Activated T-helper 1 cell treated with anti-CD3 and anti-CD28 coated beads, Interleukin-2, amount 50 U/mL, for 16 hours (primary cell): ENCODE measurements around the gene LRRC39.

Source experiments
- DNase-seq, 2 donors: peaks; one replicate each; pipeline ENCODE4 v3.0.0-alpha.2; 2020; ENCODE audit warnings: low read depth in 1 of 2, low spot score in 1 of 2

The LRRC39 gene

DNA sequence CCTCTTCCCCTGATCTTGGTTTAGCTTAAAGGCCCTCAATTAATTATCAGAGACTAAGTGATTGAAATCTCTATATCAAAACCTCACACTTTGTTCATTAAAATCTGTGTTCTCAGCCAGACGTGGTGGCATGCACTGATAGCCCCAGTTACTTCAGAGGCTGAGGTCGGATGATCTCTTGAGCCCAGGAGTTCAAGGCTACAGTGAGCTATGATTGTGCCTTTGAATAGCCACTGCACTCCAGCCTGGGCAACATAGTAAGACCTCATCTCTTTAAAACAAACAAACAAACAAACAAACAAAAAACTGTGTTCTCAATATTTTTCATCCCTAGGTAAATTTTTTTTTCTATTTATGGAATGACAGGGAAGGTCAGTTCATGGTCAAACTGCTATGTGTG lies 26.4 kb downstream of the LRRC39 start:
- no peak for DNase-seq

DNA sequence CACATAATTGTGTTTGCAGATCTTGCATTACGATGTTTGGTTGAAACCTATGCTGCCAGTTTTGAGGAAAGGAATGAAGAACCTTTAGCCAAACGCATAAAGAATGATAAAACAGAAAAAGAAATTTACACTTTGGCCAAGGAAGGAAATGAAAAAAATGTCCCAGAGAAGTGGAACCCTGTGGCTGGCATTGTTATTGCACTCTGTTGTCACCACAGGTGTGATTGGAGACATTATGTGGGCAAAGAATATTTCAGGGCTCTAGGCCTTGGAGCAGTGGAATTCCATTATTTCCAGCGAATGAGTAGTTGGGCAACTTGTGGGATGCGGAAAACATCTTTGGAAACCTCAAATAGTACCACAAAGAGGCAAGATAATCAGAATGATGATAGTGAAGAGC lies 30.2 kb downstream of the LRRC39 start:
- no peak for DNase-seq

DNA sequence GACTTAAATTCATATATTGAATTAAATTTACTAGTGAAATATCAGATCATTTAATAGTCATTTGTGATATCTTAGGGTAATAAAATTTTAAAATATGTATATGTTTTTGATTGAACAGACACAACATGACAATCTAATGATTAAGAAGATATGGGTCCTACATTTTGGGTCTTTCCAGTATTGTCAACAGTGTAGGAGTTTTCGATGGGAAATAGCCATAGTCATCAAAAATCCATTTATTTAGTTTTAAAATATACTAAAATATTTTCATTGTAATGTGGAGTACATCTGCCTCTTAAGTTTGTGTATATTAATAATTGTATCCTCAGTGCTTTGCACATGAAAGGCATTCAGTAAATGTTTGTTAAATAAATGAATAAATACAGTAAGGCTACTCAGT lies 31.1 kb downstream of the LRRC39 start:
- DNase-seq: no peak

DNA sequence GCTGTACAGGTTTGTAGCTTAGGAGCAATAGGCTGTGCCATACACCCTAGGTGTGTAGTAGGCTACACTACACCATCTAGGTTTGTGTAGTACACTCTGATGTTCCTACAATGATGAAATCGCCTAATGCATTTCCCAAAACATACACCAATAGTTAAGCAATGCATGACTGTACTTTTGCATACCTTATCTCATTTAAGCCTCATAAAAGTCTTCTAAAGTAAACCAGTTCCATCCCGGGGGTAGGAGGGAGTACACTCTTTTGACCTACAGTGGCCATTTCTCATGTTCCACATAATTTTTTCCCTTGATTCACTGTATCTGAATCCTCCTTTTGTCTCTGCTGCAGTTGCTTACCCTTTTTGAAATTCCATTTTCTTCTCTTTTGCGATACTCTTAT lies 32.9 kb downstream of the LRRC39 start:
- DNase-seq: no peak

DNA sequence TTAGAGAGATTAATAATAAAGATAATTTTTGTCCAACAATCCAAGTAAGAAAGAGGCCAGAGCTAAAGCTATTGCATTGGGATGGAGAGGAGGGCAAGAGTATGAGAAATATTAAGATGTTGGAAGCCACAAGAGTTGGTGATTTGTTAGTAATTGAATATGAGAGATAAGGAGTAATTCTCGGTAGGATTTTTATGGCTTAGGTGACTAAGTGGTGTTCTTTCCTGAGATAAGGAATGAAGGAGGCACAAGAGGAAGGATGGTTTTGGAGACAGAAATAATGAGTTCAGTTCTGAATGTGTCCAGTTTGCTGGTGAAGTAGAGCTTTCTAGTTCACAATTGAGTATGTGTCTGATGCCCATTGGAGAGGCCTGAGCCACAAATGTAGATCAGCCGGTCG lies 35.7 kb downstream of the LRRC39 start:
- no peak for DNase-seq

DNA sequence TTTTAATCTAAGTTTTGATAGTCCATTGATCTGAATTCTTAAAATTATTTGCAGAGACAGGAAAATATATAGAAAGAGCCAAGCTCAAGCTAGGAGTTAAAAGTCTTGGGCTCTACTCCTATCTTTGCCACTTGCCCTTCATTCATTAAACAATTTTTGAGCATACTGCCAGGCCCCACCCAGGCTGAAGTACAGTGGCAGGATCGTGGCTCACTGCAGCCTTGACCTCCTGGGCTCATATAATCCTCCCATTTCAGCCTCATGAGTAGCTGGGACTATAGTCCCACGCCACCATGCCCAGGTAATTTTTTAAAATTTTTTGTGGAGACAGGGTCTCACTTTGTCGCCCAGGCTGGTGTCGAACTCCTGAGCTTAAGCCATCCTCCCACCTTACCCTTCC lies 36.9 kb downstream of the LRRC39 start:
- DNase-seq: no peak

DNA sequence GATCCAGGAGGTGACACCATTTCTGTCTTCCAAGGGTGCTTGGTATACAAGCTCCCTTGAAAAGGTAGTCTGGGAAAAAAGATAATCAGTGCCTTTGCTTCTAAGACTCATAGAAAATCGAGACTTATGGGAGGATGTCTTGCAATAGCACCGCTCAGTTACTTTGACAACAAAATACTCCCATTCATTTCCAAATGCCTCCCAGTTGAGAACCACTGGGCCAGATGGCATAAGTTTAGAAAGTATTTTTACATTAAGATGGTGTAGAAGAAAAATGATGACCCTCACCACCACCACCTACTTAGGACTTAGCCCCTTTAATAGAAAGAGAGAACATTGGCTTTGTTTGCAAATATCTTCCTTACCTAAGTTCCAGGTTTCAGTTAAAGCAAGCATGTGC lies 40.5 kb downstream of the LRRC39 start:
- DNase-seq: no peak

DNA sequence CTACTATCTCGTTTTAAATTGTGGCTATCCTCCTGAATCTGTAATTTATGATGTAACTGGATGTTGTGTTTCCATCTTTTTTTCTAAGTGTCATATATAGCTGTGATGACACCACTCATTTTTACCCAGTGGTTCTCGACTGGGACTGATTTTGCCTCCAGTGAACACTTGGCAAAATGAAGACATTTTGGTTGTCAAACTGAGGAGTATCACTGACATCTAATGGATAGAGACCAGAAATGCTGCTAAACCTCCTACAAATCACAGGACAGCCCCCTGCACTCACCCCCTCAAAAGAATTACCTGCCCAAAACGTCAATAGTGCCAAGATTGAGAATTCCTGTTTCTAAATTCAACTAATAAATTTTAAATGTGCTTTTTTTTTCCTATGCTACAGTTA lies 43.2 kb downstream of the LRRC39 start:
- DNase-seq: no peak

DNA sequence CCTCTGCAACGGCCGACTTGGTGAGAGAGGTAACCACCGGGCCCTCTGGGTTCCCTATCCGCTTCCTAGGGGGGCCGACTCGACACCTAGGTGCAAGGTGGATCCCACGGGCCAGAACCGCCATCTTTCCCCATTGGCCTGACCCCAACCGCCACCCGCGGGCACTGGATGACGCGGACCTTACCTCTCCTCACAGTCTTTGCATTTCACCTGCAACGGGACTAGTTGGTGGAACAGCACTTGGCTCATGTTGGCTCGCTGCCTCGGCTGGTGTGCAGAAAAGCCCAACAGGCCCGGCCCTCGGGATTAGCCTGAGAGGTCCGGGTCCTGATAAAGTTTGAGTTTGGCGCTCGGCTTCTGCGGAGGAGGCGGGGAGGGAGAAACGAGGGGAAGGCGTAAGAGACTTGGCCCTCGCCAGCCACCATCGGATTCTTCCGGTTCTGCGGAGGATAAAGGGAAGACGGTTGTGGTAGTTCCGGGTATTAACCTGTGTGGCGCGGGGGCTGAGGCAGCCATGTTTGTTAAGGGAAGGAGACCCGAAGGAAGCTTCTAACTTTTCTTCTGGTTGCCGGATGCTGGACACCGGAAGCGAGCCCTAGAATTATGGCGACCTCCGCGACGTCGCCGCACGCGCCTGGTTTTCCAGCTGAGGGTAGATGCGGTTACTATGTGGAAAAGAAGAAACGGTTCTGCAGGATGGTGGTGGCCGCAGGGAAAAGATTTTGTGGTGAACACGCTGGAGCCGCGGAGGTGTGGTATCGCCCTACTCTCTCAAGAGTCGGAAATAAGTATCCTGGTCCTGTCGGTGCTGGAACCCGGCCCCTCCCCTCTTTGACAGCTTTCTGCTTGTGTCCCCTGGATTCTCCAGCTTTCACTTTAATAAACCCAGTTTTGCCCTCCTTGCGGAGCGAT lies 45.2 kb downstream of the LRRC39 start, which contains the start of the genes SASS6 and TRMT13:
Gene SASS6 (minus strand): TSS at position 365 of the 912 bp plus-strand sequence. CDS start 116 bp downstream, at position 249.
Gene TRMT13 (plus strand): TSS at position 598 of the 912 bp plus-strand sequence. CDS start 6 bp downstream, at position 604.
- DNase-seq: peak; percentile 83 to 89

DNA sequence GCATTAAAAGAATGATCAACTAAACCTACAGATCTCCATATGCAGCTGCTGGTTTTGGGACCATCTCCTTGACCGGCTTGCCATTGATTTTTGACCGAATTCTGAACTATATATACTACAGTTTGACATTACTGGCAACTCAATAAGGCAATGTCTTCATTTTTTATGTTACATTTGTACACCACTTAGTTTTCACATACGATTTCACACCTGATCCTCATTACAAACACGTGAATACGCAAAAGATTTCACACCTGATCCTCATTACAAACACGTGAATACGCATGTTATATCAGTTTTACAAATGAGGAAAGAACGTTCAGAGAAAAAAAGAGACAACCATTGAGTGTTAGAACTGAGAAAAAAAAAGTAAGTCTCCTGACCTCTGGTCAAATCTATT lies 46.4 kb downstream of the LRRC39 start:
- no peak for DNase-seq

DNA sequence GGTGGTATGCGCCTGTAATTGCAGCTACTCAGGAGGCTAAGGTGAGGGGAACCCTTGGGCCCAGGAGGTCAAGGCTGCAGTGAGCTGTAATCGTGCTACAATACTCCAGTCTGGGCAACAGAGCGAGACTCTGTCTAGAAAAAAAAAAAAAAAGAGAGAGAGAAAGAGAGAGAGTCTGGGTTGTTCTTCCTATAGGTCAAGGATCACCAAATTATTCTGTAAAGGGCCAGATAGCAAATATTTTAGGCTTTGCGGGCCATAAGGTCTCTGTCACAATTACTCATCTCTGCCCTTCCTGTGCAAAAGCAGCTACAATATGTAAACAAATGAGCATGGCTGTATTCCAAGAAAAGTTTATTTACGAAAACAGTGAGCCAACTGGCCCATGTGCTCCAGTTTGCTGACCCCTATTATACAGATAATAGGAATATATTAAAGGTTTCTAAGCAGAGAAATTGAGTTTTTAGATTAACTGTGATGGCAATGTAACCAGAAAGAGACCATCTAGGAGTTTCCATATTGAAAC lies 47.4 kb downstream of the LRRC39 start:
- no peak for DNase-seq

DNA sequence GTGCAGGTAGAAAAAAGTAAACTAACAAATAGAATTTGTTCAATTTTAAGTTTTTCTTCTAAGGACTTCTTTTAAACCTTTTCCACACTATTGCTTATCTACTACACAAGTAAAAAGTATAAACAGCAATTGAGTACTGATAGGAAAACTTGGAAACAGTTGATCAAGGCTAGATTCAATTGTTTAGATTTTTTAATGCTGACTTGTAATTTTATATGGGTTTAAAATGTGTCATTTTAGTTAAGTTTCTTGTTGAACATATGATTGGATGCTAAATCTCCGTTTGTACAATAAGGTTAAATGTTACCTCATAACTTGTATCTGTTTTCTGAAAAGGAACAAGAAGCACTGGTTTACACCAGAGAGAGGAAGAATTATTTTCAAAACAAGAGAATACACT lies 50.8 kb downstream of the LRRC39 start:
- DNase-seq: no peak

DNA sequence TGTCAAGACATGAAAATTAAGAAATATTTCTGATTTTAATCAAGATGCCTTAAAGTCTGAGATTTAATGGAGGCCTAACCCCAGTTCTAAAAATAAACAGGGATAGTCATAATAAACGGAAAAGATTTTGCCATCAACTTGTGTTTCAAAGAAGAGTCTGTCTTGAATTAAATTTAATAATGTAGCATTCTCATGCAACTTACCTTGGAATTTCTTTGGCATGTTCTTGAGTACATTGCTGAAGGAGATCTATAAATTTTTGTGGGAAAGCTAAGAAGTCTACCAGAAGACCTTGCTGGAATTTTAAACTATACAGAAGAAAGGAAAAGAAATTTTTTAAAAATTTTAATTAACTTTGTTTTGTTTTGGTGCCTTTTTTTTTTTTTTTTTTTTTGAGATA lies 55.9 kb downstream of the LRRC39 start:
- no peak for DNase-seq

DNA sequence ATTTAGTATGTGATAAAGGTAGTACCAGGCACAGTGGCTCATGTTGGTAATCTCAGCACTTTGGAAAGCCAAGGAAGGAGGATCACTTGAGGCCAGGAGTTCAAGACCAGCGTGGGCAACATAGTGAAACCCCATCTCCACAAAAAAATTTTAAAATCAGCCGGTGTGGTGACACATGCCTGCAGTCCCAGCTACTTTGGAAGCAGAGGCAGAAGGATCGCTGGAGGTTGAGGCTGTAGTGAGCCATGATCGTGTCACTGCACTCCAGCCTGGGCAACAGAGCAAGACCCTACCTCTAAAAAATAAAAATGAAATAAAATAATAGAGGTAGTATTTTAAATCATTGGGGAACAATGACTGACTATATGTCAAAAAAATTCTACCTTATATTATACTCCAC lies 62.5 kb downstream of the LRRC39 start:
- DNase-seq: no peak

DNA sequence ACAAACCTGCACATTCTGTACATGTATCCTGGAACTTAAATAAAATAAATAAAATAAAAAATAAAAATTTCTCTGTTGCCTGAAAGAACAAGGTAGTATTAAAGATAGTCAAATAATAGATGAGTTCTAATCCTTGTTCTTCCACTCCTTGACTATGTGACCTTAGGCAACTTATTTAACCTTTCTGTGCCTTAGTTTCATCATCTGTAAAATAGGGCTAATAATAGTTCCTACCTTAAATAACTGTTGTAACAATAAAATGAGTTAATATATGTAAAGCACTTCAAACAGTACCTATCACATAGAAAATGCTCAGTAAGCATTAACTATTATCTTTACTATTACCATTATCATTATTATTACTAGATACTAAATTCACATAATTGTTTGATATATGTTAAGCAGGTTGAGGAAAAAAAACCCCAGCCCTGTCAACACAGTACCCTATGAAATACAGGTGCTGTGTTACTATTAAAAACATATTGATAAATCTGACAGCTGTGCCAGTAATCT lies 68.4 kb downstream of the LRRC39 start:
- no peak for DNase-seq

DNA sequence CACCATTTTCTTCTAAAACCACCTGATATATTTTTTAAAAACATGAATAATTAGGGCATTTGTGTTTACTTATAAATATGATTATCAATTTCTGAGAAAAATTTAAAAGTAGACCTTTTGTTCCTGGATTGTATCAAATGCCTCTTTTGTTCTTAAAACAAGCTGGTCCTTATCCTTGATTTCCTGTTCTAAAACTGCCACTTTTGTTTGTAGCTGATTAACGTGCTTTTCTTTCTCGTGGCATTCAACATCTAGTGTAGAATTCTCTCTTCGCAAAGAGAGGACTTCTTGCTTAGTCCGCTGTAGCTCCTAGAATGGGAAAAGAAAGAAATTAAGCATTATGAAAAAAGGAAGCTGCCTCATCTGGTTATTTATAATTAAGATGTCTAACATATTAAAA lies 70.4 kb downstream of the LRRC39 start:
- no peak for DNase-seq

DNA sequence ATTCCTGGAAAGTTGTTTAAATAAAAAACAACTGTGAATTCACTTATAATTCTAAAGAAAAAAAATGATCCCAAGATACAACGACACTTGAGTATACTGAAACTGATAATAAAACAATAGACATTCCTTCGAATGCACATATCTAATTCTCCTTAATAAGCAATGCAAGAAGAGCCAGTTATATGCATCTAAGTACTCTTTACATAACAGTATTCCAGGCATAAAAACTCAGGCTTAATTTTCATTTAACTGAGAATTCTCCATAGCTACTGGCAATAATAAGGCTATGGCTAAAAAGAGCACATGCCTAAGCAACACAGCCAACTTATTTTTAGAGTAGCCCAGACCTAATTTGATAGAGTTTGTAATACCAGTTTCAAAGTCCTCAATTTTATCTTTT lies 76.5 kb downstream of the LRRC39 start:
- no peak for DNase-seq

DNA sequence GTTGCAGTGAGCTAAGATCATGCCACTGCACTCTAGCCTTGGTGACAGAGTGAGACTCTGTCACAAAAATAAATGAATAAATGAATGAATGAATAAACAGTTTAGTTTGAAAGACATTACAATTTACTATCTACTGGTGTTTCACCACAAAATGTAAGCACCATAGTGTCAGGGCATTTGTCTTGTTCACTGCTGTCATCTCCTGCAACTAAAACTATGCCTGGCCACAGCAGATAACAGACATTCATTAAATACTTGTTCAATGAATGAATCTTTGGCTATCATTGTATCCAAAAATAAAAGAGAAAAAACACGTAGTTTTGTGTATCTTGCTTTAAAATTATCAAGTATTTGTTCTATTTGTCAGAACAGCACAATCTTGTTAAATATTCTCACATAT lies 77.9 kb downstream of the LRRC39 start:
- no peak for DNase-seq
